WTC11 (cell line): ENCODE results near the gene CREB3. TPM values are rescaled to one million over a fixed set of nuclear protein-coding genes. Genes with fewer than 3 reads are reported as not detected.
A peak's percentile ranks its signal among the peaks of the same experiment; 100 is the strongest.

ENCODE experiments used
- ATAC-seq: fragments of 200-7000 bp; cut with Tn5 transposase; 2 replicates; pipeline ENCODE4 v1.10.0; 2021; ENCODE audit warnings: mild to moderate bottlenecking, moderate library complexity
- CTCF ChIA-PET: fragments of 300-600 bp; sonication (Branson Sonifier 250); formaldehyde crosslinking; loops from one replicate; lab custom pipeline; 2021; ENCODE audit warnings: antibody characterized with exemption; lab: Charles Lee
- POLR2A ChIA-PET: fragments of 350-600 bp; sonication (Branson Sonifier 250); formaldehyde crosslinking; loops from one replicate; lab custom pipeline; 2021; ENCODE audit warnings: antibody characterized with exemption; lab: Charles Lee
- DNase-seq: peaks from one replicate; pipeline ENCODE4 v3.0.0; 2021; ENCODE audit warnings: low spot score
- H3K27ac Mint-ChIP-seq: 2 replicates; pipeline ENCODE4 v1.8.0; 2021; ENCODE audit warnings: mixed read lengths
- H3K27me3 Mint-ChIP-seq: 2 replicates; pipeline ENCODE4 v1.8.0; 2021; ENCODE audit warnings: low read depth, mild to moderate bottlenecking, moderate library complexity, mixed read lengths
- H3K36me3 Mint-ChIP-seq: 2 replicates; pipeline ENCODE4 v1.8.0; 2021; ENCODE audit warnings: mixed read lengths
- H3K4me1 Mint-ChIP-seq: 2 replicates; pipeline ENCODE4 v1.8.0; 2022; ENCODE audit warnings: mixed read lengths
- H3K4me3 Mint-ChIP-seq: 2 replicates; pipeline ENCODE4 v1.8.0; 2021; ENCODE audit warnings: mild to moderate bottlenecking, moderate library complexity, mixed read lengths
- H3K9me3 Mint-ChIP-seq: 2 replicates; pipeline ENCODE4 v1.8.0; 2021; ENCODE audit warnings: mixed read lengths
- ATF6 ChIP-seq: sonication (generic); formaldehyde crosslinking; IDR thresholded peaks from 2 replicates; pipeline ENCODE4 v1.8.1; 2023; ENCODE audit warnings: mild to moderate bottlenecking, missing genetic modification reagents
- CREB1 ChIP-seq: sonication (generic); formaldehyde crosslinking; IDR thresholded peaks from 2 replicates; pipeline ENCODE4 v1.8.0; 2023; ENCODE audit warnings: mild to moderate bottlenecking, missing genetic modification reagents
- E2F1 ChIP-seq: sonication (generic); formaldehyde crosslinking; IDR thresholded peaks from 2 replicates; pipeline ENCODE4 v1.8.0; 2022; ENCODE audit warnings: mild to moderate bottlenecking, missing genetic modification reagents
- FOXJ3 ChIP-seq: sonication (generic); formaldehyde crosslinking; IDR thresholded peaks from 2 replicates; pipeline ENCODE4 v1.9.0; 2021; ENCODE audit warnings: missing genetic modification reagents, mild to moderate bottlenecking, borderline replicate concordance
- FOXK1 ChIP-seq: sonication (generic); formaldehyde crosslinking; IDR thresholded peaks from 2 replicates; pipeline ENCODE4 v1.8.0; 2022; ENCODE audit warnings: mild to moderate bottlenecking, moderate library complexity, missing genetic modification reagents
- GABPB1 ChIP-seq: sonication (generic); formaldehyde crosslinking; IDR thresholded peaks from 2 replicates; pipeline ENCODE4 v1.8.1; 2023; ENCODE audit warnings: mild to moderate bottlenecking, missing genetic modification reagents
- HMGXB4 ChIP-seq: sonication (generic); formaldehyde crosslinking; IDR thresholded peaks from 2 replicates; pipeline ENCODE4 v1.8.1; 2023; ENCODE audit warnings: mild to moderate bottlenecking, moderate library complexity, missing genetic modification reagents
- MLX ChIP-seq: sonication (generic); formaldehyde crosslinking; IDR thresholded peaks from 2 replicates; pipeline ENCODE4 v1.8.1; 2023; ENCODE audit warnings: mild to moderate bottlenecking, missing genetic modification reagents, moderate library complexity
- NFE2L1 ChIP-seq: sonication (generic); formaldehyde crosslinking; IDR thresholded peaks from 2 replicates; pipeline ENCODE4 v1.8.1; 2023; ENCODE audit warnings: missing genetic modification reagents
- NR1H2 ChIP-seq: sonication (generic); formaldehyde crosslinking; IDR thresholded peaks from 2 replicates; pipeline ENCODE4 v1.9.0; 2021; ENCODE audit warnings: mild to moderate bottlenecking, moderate library complexity, missing genetic modification reagents
- OVOL2 ChIP-seq: fragments of 250-450 bp; sonication (Bioruptor Pico); IDR thresholded peaks from 2 replicates; pipeline ENCODE4 v1.9.0; 2021; ENCODE audit warnings: mild to moderate bottlenecking, borderline replicate concordance
- SMAD3 ChIP-seq: sonication (generic); formaldehyde crosslinking; IDR thresholded peaks from 2 replicates; pipeline ENCODE4 v1.8.0; 2022; ENCODE audit warnings: missing genetic modification reagents, mild to moderate bottlenecking, borderline replicate concordance
- SOX15 ChIP-seq: fragments of 250-450 bp; sonication (Bioruptor Pico); IDR thresholded peaks from 2 replicates; pipeline ENCODE4 v1.9.0; 2021; ENCODE audit warnings: mild to moderate bottlenecking
- TEAD1 ChIP-seq: sonication (generic); formaldehyde crosslinking; IDR thresholded peaks from 2 replicates; pipeline ENCODE4 v1.8.0; 2022; ENCODE audit warnings: mild to moderate bottlenecking, missing genetic modification reagents
- USF1 ChIP-seq: sonication (generic); formaldehyde crosslinking; IDR thresholded peaks from 2 replicates; pipeline ENCODE4 v1.8.0; 2022; ENCODE audit warnings: mild to moderate bottlenecking, missing genetic modification reagents
- ZNF263 ChIP-seq: sonication (generic); formaldehyde crosslinking; IDR thresholded peaks from 2 replicates; pipeline ENCODE4 v1.8.1; 2022; ENCODE audit warnings: low read depth, mild to moderate bottlenecking, moderate library complexity, missing genetic modification reagents
- ZNF416 ChIP-seq: fragments of 250-450 bp; sonication (Bioruptor Pico); IDR thresholded peaks from 2 replicates; pipeline ENCODE4 v1.9.0; 2021; ENCODE audit warnings: mild to moderate bottlenecking, inconsistent platforms
- total RNA-seq: library from RNA; stranded (reverse); gene quantifications from 3 replicates; pipeline ENCODE4 v1.2.3, GENCODE V29; 2021
- TF ChIP-seq, protein P1 (sequence below): sonication (generic); formaldehyde crosslinking; IDR thresholded peaks from 2 replicates; pipeline ENCODE4 v1.8.0; 2023; ENCODE audit warnings: missing genetic modification reagents
- TF ChIP-seq, protein P2 (sequence below): sonication (generic); formaldehyde crosslinking; IDR thresholded peaks from 2 replicates; pipeline ENCODE4 v1.8.1; 2022; ENCODE audit warnings: missing genetic modification reagents, borderline replicate concordance
- TF ChIP-seq, protein P3 (sequence below): fragments of 250-450 bp; sonication (Bioruptor Pico); IDR thresholded peaks from 2 replicates; pipeline ENCODE4 v1.9.0; 2021; ENCODE audit warnings: moderate library complexity, mild to moderate bottlenecking, inconsistent platforms, borderline replicate concordance
- TF ChIP-seq, protein P4 (sequence below): fragments of 200-600 bp; IDR thresholded peaks from 2 replicates; pipeline ENCODE4 v1.8.0; 2022; ENCODE audit warnings: antibody characterized with exemption

CREB3 gene
- total RNA-seq, 1 experiment from 2014 or later = 21.4 TPM

- TF ChIP-seq HMGXB4 (CRISPR knock-in tag) (peak; percentile 61), GABPB1 (CRISPR knock-in tag) (peak; percentile 70)
Observed at GRCh38 chr9:35756275-35757225, 24.1 kb downstream of the CREB3 start (continued).

GRCh38 chr9:35757226-35757891 is 24.9 kb downstream of the CREB3 start:
- ChIA-PET CTCF (interaction anchor here (0.6 to 3.1 kb wide), 28 partner anchors 8 to 1616 kb away, joined by 3 to 27 read pairs (median 6); partner anchors contain the start of genes ARHGEF39, CCDC107, CREB3 and FAM221B), POLR2A (interaction anchor here (0.7 to 1.8 kb wide), 6 partner anchors 14 to 1067 kb away, joined by 3 to 13 read pairs (median 4); partner anchors contain the start of genes CREB3, RMRP, TLN1 and TPM2)
- H3K27me3 Mint-ChIP-seq = no peaks in the 10 kb centered on the region
- H3K4me3 Mint-ChIP-seq = peak overlapping the region; percentile 89
- peaks cover 32% of the 10 kb centered on the region for H3K4me1 Mint-ChIP-seq
- no peak for DNase-seq
- H3K27ac Mint-ChIP-seq = peak overlapping the region; percentile 97
- no peaks in the 10 kb centered on the region for H3K9me3 Mint-ChIP-seq
- ATAC-seq = peak; percentile 76
- H3K36me3 Mint-ChIP-seq = peaks cover 15% of the 10 kb centered on the region
- TF ChIP-seq FOXK1 (CRISPR knock-in tag) = no peak
- TF ChIP-seq, protein P1, sequence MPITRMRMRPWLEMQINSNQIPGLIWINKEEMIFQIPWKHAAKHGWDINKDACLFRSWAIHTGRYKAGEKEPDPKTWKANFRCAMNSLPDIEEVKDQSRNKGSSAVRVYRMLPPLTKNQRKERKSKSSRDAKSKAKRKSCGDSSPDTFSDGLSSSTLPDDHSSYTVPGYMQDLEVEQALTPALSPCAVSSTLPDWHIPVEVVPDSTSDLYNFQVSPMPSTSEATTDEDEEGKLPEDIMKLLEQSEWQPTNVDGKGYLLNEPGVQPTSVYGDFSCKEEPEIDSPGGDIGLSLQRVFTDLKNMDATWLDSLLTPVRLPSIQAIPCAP (CRISPR knock-in tag) = no peak
- TF ChIP-seq USF1 (CRISPR knock-in tag) = no peak
- TF ChIP-seq ATF6 = no peak
- TF ChIP-seq, protein P2, sequence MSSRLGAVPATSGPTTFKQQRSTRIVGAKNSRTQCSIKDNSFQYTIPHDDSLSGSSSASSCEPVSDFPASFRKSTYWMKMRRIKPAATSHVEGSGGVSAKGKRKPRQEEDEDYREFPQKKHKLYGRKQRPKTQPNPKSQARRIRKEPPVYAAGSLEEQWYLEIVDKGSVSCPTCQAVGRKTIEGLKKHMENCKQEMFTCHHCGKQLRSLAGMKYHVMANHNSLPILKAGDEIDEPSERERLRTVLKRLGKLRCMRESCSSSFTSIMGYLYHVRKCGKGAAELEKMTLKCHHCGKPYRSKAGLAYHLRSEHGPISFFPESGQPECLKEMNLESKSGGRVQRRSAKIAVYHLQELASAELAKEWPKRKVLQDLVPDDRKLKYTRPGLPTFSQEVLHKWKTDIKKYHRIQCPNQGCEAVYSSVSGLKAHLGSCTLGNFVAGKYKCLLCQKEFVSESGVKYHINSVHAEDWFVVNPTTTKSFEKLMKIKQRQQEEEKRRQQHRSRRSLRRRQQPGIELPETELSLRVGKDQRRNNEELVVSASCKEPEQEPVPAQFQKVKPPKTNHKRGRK (CRISPR knock-in tag) = no peak
- TF ChIP-seq SOX15 (CRISPR knock-in tag) = no peak
- TF ChIP-seq NR1H2 = no peak
- TF ChIP-seq SMAD3 (CRISPR knock-in tag) = no peak
- 0 out of 2 replicates have a peak, but pooled peaks have one; percentile 34 for TF ChIP-seq ZNF263 (CRISPR knock-in tag)
- no peak for TF ChIP-seq OVOL2
- TF ChIP-seq TEAD1 (CRISPR knock-in tag) = 0 out of 2 replicates have a peak, but pooled peaks have one; percentile 9
- TF ChIP-seq E2F1 = no peak
- TF ChIP-seq, protein P3, sequence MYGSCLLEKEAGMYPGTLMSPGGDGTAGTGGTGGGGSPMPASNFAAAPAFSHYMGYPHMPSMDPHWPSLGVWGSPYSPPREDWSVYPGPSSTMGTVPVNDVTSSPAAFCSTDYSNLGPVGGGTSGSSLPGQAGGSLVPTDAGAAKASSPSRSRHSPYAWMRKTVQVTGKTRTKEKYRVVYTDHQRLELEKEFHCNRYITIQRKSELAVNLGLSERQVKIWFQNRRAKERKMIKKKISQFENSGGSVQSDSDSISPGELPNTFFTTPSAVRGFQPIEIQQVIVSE (CRISPR knock-in tag) = no peak
- no peak for TF ChIP-seq NFE2L1
- TF ChIP-seq ZNF416 (CRISPR knock-in tag) = no peak
- no peak for TF ChIP-seq FOXJ3 (CRISPR knock-in tag)
- TF ChIP-seq MLX (CRISPR knock-in tag) = no peak
- TF ChIP-seq CREB1 (CRISPR knock-in tag) = 0 out of 2 replicates have a peak, but pooled peaks have one; percentile 25
- TF ChIP-seq, protein P4, sequence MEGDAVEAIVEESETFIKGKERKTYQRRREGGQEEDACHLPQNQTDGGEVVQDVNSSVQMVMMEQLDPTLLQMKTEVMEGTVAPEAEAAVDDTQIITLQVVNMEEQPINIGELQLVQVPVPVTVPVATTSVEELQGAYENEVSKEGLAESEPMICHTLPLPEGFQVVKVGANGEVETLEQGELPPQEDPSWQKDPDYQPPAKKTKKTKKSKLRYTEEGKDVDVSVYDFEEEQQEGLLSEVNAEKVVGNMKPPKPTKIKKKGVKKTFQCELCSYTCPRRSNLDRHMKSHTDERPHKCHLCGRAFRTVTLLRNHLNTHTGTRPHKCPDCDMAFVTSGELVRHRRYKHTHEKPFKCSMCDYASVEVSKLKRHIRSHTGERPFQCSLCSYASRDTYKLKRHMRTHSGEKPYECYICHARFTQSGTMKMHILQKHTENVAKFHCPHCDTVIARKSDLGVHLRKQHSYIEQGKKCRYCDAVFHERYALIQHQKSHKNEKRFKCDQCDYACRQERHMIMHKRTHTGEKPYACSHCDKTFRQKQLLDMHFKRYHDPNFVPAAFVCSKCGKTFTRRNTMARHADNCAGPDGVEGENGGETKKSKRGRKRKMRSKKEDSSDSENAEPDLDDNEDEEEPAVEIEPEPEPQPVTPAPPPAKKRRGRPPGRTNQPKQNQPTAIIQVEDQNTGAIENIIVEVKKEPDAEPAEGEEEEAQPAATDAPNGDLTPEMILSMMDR = no peak
